ENCODE data around the gene CER1.

DNA sequence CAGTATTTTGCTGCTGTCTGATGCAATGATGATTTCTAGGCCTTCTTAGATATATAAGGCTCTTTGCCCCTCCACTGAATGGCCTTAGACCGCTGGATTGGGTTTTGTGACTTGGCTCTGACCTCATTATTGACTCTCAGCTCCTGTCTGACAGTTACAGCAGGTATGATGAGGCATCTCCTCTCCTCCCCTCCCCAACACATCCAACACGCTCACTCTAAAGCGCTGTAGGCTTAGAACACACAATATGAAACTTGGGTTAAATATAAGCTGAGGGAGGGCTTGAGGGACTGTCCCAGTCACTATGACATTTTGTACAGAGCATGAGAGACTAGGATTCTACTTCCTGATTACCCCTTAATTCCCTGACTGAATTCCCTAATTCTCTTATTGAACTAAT lies 18.8 kb upstream of the CER1 start:
- TF ChIP-seq, protein P1, sequence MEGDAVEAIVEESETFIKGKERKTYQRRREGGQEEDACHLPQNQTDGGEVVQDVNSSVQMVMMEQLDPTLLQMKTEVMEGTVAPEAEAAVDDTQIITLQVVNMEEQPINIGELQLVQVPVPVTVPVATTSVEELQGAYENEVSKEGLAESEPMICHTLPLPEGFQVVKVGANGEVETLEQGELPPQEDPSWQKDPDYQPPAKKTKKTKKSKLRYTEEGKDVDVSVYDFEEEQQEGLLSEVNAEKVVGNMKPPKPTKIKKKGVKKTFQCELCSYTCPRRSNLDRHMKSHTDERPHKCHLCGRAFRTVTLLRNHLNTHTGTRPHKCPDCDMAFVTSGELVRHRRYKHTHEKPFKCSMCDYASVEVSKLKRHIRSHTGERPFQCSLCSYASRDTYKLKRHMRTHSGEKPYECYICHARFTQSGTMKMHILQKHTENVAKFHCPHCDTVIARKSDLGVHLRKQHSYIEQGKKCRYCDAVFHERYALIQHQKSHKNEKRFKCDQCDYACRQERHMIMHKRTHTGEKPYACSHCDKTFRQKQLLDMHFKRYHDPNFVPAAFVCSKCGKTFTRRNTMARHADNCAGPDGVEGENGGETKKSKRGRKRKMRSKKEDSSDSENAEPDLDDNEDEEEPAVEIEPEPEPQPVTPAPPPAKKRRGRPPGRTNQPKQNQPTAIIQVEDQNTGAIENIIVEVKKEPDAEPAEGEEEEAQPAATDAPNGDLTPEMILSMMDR (IDR thresholded peaks at IDR 0.05; ENCODE audit: insufficient read depth, low read length, poor library complexity, severe bottlenecking): no peak
- TF ChIP-seq EZH2phosphoT487 (conservative IDR thresholded peaks at IDR 0.05; ENCODE audit: low read length): no peak
